ENCODE measurements around the gene INTS13.
"Not testable (repeated sequence)": the region's sequence is repeated elsewhere in the genome, so short reads cannot be mapped to it uniquely, and the experiment has no call there.

INTS13 gene

DNA sequence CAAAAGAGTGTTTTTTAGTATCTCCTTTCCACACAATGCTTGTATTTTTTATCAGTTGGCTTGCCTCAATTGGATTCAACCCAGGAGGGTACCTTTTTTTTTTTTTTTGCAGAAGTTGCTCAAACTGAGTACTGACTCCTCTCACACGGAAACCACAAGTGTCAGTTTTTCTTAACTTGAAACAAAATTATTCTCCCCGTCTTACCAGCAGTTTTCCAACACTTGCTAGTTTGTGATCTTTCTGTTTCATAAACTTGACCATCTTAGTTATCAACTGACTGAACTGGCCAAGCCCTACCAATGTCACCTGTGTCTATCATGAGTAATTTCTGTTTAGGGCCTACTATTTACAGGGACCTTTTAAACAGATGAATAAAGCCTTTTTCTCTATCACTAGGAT is 70.7 kb downstream of the INTS13 start:
- Histone ChIP-seq H3K9me3 (ENCODE audit: low read length) (no peaks in the 10 kb centered on the region), H3K36me3 (ENCODE audit: insufficient read depth, low read length) (no peaks in the 10 kb centered on the region), H3K4me1 (ENCODE audit: insufficient read depth, low read length) (peaks cover 13% of the 10 kb centered on the region), H3K9ac (ENCODE audit: low read length) (no peak overlapping the region), H3K4me3 (ENCODE audit: low read depth in 1 of 2, low read length in 2 of 2) (no peak overlapping the region), H3K27ac (ENCODE audit: low read depth, low read length) (no peak overlapping the region), H3K27me3 (ENCODE audit: control insufficient read depth in 1 of 2, insufficient read depth in 2 of 2, low read length in 2 of 2) (no peaks in the 10 kb centered on the region)

GRCh38 chr12:26863515-26863914 is 74.3 kb downstream of the INTS13 start:
- Histone ChIP-seq H3K27ac (ENCODE audit: low read depth, low read length) (no peak overlapping the region), H3K36me3 (ENCODE audit: insufficient read depth, low read length) (no peaks in the 10 kb centered on the region), H3K9me3 (ENCODE audit: low read length) (no peaks in the 10 kb centered on the region), H3K4me3 (ENCODE audit: low read depth in 1 of 2, low read length in 2 of 2) (no peak overlapping the region), H3K9ac (ENCODE audit: low read length) (no peak overlapping the region), H3K4me1 (ENCODE audit: insufficient read depth, low read length) (no peaks in the 10 kb centered on the region), H3K27me3 (ENCODE audit: control insufficient read depth in 1 of 2, insufficient read depth in 2 of 2, low read length in 2 of 2) (no peaks in the 10 kb centered on the region)

- not testable (repeated sequence) for H3K4me1 ChIP-seq (ENCODE audit: insufficient read depth, low read length); H3K27me3 ChIP-seq (ENCODE audit: control insufficient read depth in 1 of 2, insufficient read depth in 2 of 2, low read length in 2 of 2); H3K36me3 ChIP-seq (ENCODE audit: insufficient read depth, low read length); H3K9me3 ChIP-seq (ENCODE audit: low read length); H3K27ac ChIP-seq (ENCODE audit: low read depth, low read length); H3K9ac ChIP-seq (ENCODE audit: low read length); H3K4me3 ChIP-seq (ENCODE audit: low read depth in 1 of 2, low read length in 2 of 2)
Observed at GRCh38 chr12:26862787-26863186, 75.0 kb downstream of the INTS13 start.

DNA sequence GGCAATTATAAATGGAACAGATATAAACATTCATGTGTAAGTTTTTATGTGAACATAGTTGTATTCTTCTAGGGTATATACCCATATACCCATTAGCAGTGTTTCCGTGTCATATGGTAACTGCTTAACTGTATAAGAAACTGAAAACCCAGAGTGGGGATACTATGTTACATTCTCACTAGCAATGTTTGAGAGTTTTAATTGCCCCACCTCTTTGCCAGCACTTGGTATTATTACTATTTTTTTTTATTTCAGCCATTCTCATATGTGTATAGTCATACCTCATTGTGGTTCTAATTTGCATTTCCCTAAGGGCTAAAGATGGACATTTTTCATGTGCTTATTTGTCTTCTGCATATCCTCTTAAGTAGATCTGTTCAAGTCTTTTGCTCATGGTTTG is 76.1 kb downstream of the INTS13 start:
- Histone ChIP-seq H3K27ac (ENCODE audit: low read depth, low read length) (no peak overlapping the region), H3K27me3 (ENCODE audit: control insufficient read depth in 1 of 2, insufficient read depth in 2 of 2, low read length in 2 of 2) (no peaks in the 10 kb centered on the region), H3K4me3 (ENCODE audit: low read depth in 1 of 2, low read length in 2 of 2) (no peak overlapping the region), H3K9ac (ENCODE audit: low read length) (no peak overlapping the region), H3K9me3 (ENCODE audit: low read length) (no peaks in the 10 kb centered on the region), H3K36me3 (ENCODE audit: insufficient read depth, low read length) (no peaks in the 10 kb centered on the region), H3K4me1 (ENCODE audit: insufficient read depth, low read length) (no peaks in the 10 kb centered on the region)

DNA sequence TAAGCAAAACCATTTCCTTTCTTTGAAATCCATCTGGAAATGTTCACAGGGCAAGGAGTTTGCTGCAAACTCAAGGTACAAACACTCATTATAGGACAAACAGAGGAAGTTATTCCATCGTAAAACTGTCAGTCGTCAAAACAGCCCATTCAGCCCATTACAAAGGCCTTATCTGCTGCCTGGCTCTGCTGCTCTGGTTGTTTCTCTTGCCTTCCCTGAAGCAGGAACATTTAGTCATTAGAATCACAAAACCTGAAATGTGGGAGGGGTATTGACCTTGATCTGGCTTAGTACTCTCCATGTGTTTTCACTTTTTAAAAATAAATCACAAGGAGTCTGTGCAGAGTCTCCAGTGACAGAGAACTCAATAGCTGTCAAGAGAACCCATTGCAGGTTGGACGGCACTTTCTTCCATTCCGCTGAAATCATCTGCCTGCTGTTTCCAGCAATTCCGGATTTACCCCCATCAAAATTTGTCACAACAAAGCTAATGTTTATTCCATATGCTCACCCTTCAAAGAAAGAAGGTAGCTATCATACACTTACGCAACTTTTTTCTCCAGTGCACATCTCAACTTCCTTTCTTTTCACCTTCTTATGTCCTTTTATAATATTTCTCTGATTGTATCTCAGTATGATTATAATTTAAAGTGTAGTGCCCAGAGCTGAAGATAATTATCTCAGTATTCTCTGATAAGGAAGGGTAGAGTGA is 80.2 kb downstream of the INTS13 start:
- no peak overlapping the region for H3K4me3 ChIP-seq (ENCODE audit: low read depth in 1 of 2, low read length in 2 of 2)
- H3K36me3 ChIP-seq (ENCODE audit: insufficient read depth, low read length): no peaks in the 10 kb centered on the region
- H3K4me1 ChIP-seq (ENCODE audit: insufficient read depth, low read length): no peaks in the 10 kb centered on the region
- H3K9ac ChIP-seq (ENCODE audit: low read length): no peak overlapping the region
- no peaks in the 10 kb centered on the region for H3K9me3 ChIP-seq (ENCODE audit: low read length)
- no peak overlapping the region for H3K27ac ChIP-seq (ENCODE audit: low read depth, low read length)
- no peaks in the 10 kb centered on the region for H3K27me3 ChIP-seq (ENCODE audit: control insufficient read depth in 1 of 2, insufficient read depth in 2 of 2, low read length in 2 of 2)

GRCh38 chr12:26855337-26855736 is 82.4 kb downstream of the INTS13 start:
- H3K36me3 ChIP-seq (ENCODE audit: insufficient read depth, low read length): no peaks in the 10 kb centered on the region
- H3K27ac ChIP-seq (ENCODE audit: low read depth, low read length): no peak overlapping the region
- no peak overlapping the region for H3K9ac ChIP-seq (ENCODE audit: low read length)
- no peak overlapping the region for H3K4me3 ChIP-seq (ENCODE audit: low read depth in 1 of 2, low read length in 2 of 2)
- no peaks in the 10 kb centered on the region for H3K27me3 ChIP-seq (ENCODE audit: control insufficient read depth in 1 of 2, insufficient read depth in 2 of 2, low read length in 2 of 2)
- no peaks in the 10 kb centered on the region for H3K4me1 ChIP-seq (ENCODE audit: insufficient read depth, low read length)
- H3K9me3 ChIP-seq (ENCODE audit: low read length): no peaks in the 10 kb centered on the region

Measured in muscle layer of colon (tissue), 2 donors.